NT2/D1 (cell line): ENCODE results near the gene MGAT4B.

Experiments
- DNase-seq: peaks from one replicate; pipeline ENCODE4 v3.0.0-alpha.2; 2011; ENCODE audit warnings: low read depth, low spot score
- H3K27me3 ChIP-seq: 2 replicates; pipeline ENCODE4 v1.6.0; 2011; ENCODE audit warnings: mild to moderate bottlenecking; ENCODE audit not compliant: insufficient read length, insufficient read depth
- H3K36me3 ChIP-seq: 2 replicates; pipeline ENCODE4 v1.6.1; 2011; ENCODE audit warnings: mild to moderate bottlenecking, low read length, mixed read lengths; ENCODE audit not compliant: insufficient read depth, insufficient read length
- H3K4me1 ChIP-seq: 2 replicates; pipeline ENCODE4 v1.5.1; 2011; ENCODE audit not compliant: insufficient read depth, insufficient read length
- H3K4me3 ChIP-seq: 2 replicates; pipeline ENCODE4 v1.5.1; 2011; ENCODE audit warnings: low read depth; ENCODE audit not compliant: insufficient read length
- H3K9ac ChIP-seq: 2 replicates; pipeline ENCODE4 v1.6.0; 2011; ENCODE audit warnings: low read depth; ENCODE audit not compliant: insufficient read length
- H3K9me3 ChIP-seq: 2 replicates; pipeline ENCODE4 v1.5.1; 2011; ENCODE audit warnings: mild to moderate bottlenecking, low read length; ENCODE audit not compliant: insufficient read depth
- SUZ12 ChIP-seq: IDR thresholded peaks from 2 replicates; pipeline ENCODE4 v1.6.1; 2011; ENCODE audit not compliant: insufficient read length, insufficient read depth; ENCODE audit errors: extremely low read depth
- YY1 ChIP-seq: IDR thresholded peaks from 2 replicates; pipeline ENCODE4 v1.6.1; 2011; ENCODE audit not compliant: insufficient read length, insufficient read depth
- ZNF274 ChIP-seq: IDR thresholded peaks from 2 replicates; pipeline ENCODE4 v1.6.1; 2011; ENCODE audit warnings: mild to moderate bottlenecking, low read depth, low read length

Gene MGAT4B

DNA sequence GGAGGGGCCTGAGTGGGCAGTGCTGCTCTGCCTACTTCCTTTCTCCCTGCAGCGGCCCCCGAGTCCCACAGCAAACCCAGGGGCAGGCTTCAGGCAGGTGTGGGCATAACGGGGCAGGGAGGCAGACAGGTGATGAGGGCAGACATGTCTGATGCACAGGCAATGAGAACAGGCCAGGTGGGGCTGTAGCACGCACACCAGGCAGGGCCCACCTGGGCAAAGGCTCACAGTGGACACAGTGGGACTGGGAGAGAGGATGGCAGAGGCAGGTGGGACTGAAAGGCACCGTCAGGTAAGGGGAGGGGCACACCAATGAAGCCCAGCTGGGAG is 7.1 kb downstream of the MGAT4B start:
- Histone ChIP-seq H3K36me3 (peaks cover 50% of the 10 kb centered on the region), H3K4me3 (no peak overlapping the region), H3K9me3 (no peaks in the 10 kb centered on the region), H3K9ac (no peak overlapping the region), H3K27me3 (no peaks in the 10 kb centered on the region), H3K4me1 (peaks cover 23% of the 10 kb centered on the region)
- DNase-seq, result no peak
- TF ChIP-seq ZNF274 (no peak), SUZ12 (no peak), YY1 (no peak)

DNA sequence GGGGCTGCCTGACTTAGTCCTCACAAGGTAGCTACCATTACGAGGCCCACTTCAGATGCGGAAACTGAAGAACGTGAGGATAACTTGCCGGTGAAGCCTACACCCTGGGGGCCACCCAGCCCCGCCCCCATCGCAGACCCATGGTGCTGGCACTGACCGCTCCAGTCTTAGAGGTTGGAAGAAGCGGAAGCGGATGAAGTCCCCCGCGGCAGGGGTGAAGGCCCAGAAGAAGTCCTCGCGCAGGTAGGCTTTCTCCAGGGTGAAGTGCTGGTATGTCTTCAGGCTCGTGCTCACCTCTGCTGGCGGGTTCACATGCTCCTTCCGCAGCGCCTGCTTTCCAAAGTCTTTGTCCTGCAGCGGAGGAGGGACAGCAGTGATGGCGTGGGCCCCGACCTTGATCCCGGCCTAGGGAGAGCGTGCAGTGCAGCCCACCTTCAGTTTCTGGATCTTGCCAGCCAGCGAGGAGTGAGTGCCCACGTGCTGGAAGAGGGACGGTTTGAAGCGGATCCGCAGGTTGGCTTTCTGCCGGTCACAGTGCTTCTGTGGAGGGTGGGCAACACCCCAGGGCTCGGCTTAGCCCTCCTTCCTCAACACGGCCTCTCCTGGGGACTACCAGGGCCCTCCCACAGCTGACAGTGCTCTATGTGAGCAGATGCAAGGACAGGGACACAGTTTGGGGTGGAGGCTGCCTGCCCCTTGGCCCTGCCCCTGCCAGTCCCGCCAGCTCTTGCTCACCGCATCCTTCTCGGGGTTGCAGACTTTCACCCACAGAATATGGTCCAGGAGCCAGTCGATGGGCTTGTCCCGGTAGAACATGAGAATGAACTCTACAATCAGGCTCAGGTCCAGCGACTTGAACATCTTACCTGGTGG is 7.7 kb downstream of the MGAT4B start:
- Histone ChIP-seq H3K4me1 (peaks cover 22% of the 10 kb centered on the region), H3K9ac (no peak overlapping the region), H3K9me3 (no peaks in the 10 kb centered on the region), H3K27me3 (no peaks in the 10 kb centered on the region), H3K4me3 (no peak overlapping the region), H3K36me3 (peaks cover 50% of the 10 kb centered on the region)
- DNase-seq, result no peak
- no peak for TF ChIP-seq ZNF274
- no peak for TF ChIP-seq SUZ12
- TF ChIP-seq YY1, result no peak

DNA sequence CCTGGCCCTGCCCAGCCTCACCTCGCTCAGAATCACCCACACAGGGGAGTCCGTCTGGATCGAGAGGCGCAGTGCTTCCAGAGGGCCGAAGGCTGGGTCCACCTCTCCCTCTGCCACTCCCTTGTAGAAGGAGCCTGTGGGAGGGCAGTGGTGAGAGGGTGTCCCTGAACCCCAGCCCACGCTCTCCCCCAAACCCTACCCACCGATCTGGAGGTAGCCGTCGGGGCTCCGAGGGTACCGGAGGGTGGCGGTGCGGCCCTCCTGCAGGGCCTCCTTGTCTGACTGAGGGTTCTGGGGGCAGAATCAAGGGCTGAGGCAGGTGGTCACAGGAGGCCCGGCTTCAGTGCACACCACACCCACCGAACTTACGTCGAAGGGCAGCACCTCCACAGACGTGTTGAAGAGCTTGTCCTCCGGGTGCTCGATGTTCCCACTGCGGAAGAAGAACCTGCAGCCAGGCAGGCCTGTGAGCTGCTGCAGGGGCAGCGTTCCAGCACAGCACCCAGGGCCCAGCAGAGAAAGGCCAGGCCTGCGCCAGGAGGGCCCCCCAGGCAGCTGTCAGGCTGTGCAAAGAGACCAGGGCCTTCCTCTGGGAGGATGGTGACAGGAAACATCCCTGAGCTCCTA is 8.4 kb downstream of the MGAT4B start:
- Histone ChIP-seq H3K27me3 (no peaks in the 10 kb centered on the region), H3K9ac (no peak overlapping the region), H3K9me3 (no peaks in the 10 kb centered on the region), H3K4me3 (no peak overlapping the region), H3K36me3 (peaks cover 50% of the 10 kb centered on the region), H3K4me1 (peaks cover 18% of the 10 kb centered on the region)
- no peak for DNase-seq
- TF ChIP-seq YY1, result no peak
- no peak for TF ChIP-seq SUZ12
- no peak for TF ChIP-seq ZNF274

DNA sequence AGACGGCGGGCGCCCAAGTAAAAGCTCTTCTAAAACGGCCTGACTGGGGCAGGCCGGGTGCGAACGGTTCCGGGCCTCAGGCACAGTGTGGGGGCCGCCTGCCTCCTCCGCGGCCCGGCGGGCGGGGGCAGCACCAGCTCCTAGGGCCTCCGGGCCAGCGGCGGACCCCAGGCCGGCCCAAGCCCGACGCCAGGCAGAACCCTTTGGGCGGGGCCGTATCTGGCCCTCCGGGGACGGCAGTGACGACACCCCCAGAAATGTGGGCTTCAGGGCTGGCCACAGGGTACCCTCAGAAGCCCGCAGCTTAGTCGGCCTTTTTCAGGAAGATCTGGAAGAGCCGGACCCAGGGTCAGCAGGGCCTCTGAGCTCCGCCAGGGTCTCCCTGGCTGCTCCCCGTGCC is 8.9 kb downstream of the MGAT4B start:
- H3K4me3 ChIP-seq, result no peak overlapping the region
- H3K9me3 ChIP-seq, result no peaks in the 10 kb centered on the region
- no peak overlapping the region for H3K9ac ChIP-seq
- DNase-seq, result no peak
- H3K36me3 ChIP-seq, result peaks cover 50% of the 10 kb centered on the region
- peaks cover 18% of the 10 kb centered on the region for H3K4me1 ChIP-seq
- TF ChIP-seq ZNF274, result no peak
- no peak for TF ChIP-seq YY1
- no peak for TF ChIP-seq SUZ12
- H3K27me3 ChIP-seq, result no peaks in the 10 kb centered on the region

DNA sequence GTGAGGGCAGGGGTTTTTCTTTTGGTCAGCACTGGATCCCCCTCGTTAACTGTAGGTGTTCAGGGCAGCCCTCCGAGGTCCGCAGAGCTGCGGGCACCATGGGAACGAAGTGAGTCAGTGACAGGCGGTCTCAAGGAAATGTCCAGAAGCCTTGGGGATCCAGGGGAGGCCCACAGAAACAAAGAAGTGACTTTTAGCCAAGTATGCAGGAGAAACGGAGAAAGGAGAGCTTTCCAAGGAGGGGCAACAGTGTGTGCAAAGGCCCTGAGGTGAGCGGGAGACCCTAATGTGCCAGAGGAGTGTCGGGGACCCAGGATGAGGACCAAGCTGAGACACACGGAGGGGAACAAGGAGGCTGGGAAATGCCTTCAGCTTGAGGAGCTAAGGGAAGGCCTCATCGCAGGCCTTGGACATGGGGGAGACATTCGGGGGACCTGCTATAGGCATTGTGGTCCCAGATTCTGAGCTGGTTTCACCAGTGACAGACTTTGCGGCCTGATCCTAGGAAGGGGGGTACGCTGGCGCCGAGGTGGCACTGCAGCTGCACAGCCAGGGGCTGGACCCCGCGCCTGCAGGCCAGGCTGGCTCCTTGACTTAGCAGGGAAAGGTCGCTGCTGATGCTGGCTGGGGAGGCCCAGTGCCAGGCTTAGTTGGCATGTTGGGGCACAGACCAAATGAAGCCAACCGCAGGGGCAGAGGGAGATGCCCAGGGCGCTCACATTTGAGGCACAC is 9.6 kb downstream of the MGAT4B start:
- H3K27me3 ChIP-seq, result no peaks in the 10 kb centered on the region
- no peak for TF ChIP-seq ZNF274
- no peak for TF ChIP-seq SUZ12
- no peak for TF ChIP-seq YY1
- H3K4me3 ChIP-seq, result peak overlapping the region; percentile 60
- H3K9ac ChIP-seq, result peak overlapping the region; percentile 70
- H3K4me1 ChIP-seq, result peaks cover 14% of the 10 kb centered on the region
- no peaks in the 10 kb centered on the region for H3K9me3 ChIP-seq
- peaks cover 48% of the 10 kb centered on the region for H3K36me3 ChIP-seq
- DNase-seq, result no peak

DNA sequence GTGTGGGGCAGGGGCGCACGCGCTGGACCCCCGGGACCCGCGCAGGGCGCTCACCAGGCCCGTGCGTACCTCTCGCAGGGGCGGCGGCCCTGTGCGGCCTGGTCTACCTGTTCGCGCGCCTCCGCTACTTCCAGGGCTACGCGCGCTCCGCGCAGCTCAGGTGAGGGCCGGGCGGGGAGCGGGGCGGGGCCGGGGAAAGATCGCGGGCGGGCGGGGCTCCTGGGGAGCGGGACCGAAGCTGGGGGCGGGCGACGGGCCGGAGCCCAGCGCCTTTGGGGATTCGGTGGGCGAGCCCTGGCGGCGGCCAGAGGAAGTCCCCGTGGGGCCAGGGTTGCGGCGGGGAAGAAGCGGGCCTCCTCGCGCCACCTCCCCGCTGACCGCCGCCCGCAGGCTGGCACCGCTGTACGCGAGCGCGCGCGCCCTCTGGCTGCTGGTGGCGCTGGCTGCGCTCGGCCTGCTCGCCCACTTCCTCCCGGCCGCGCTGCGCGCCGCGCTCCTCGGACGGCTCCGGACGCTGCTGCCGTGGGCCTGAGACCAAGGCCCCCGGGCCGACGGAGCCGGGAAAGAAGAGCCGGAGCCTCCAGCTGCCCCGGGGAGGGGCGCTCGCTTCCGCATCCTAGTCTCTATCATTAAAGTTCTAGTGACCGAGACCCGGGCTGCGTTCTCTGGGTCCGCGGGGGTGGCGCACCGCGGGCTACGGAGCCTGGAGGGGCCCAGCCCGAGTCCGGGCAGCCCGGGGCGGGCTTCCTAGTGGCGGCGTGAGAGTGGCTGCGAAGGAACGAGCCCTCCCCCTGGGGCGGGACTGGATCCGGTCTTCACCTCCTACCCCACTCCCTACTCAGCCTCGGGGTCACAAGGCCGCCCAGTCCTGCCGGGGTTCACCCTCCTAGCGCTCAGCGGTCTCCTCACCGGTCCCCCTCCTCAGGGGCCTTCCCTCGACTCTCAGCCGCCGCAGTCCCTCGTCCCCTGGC is 10.5 kb downstream of the MGAT4B start:
- peak overlapping the region; percentile 81 for H3K9ac ChIP-seq
- peaks cover 13% of the 10 kb centered on the region for H3K4me1 ChIP-seq
- H3K27me3 ChIP-seq, result no peaks in the 10 kb centered on the region
- TF ChIP-seq ZNF274 (no peak), YY1 (no peak), SUZ12 (no peak)
- H3K36me3 ChIP-seq, result peaks cover 44% of the 10 kb centered on the region
- no peaks in the 10 kb centered on the region for H3K9me3 ChIP-seq
- no peak for DNase-seq
- peak overlapping the region; percentile 60 for H3K4me3 ChIP-seq
